Measurements from ENCODE around the gene PRKAB1.

The PRKAB1 gene

DNA sequence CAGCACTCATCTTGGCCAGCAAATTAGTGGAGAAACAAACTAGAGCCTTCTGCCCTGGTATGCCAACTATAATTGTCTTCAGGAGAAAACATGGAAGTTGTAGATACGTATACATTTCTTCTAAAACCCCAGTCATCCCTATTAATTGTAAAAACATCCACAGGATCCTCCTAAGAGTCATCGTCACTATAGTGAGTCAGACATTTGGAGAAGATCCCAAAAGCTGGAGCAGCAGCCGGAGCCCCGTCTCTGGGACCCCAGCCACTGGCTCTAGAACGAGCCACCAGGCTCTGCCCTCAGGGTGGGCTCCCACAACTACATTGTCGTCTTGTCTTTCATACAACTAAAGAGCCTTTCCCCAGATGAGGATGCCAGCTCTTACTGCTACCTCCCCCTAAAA is 15.5 kb downstream of the PRKAB1 start:
- DNase-seq (ENCODE audit: low read depth), result peak; percentile 35
- H3K4me3 ChIP-seq (replicated peaks; ENCODE audit: low read depth, low read length), result no peak overlapping the region
- TF ChIP-seq, protein P1, sequence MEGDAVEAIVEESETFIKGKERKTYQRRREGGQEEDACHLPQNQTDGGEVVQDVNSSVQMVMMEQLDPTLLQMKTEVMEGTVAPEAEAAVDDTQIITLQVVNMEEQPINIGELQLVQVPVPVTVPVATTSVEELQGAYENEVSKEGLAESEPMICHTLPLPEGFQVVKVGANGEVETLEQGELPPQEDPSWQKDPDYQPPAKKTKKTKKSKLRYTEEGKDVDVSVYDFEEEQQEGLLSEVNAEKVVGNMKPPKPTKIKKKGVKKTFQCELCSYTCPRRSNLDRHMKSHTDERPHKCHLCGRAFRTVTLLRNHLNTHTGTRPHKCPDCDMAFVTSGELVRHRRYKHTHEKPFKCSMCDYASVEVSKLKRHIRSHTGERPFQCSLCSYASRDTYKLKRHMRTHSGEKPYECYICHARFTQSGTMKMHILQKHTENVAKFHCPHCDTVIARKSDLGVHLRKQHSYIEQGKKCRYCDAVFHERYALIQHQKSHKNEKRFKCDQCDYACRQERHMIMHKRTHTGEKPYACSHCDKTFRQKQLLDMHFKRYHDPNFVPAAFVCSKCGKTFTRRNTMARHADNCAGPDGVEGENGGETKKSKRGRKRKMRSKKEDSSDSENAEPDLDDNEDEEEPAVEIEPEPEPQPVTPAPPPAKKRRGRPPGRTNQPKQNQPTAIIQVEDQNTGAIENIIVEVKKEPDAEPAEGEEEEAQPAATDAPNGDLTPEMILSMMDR (IDR thresholded peaks at IDR 0.05; ENCODE audit: low read length, missing control alignments), result no peak

DNA sequence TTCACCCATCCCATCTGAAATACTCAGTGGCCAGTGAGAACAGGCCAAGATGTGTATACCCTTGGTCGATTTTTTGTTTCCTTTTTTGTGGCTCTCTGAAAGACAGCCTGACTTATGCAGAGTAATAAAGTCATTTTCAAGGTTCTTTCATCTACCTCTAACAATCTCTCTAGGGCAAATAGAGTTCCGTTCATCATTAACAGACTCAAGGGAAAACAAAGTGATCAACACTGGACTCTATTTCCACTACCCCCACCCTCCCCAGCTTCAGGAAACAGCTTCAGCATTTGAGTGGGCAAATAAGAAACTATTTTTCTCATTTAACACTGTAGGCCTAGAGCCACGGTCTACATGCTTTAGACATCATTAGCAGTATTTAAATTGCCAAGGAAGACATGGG is 15.9 kb downstream of the PRKAB1 start:
- TF ChIP-seq, protein P1 (IDR thresholded peaks at IDR 0.05; ENCODE audit: low read length, missing control alignments), result no peak
- H3K4me3 ChIP-seq (replicated peaks; ENCODE audit: low read depth, low read length), result no peak overlapping the region
- no peak for DNase-seq (ENCODE audit: low read depth)

DNA sequence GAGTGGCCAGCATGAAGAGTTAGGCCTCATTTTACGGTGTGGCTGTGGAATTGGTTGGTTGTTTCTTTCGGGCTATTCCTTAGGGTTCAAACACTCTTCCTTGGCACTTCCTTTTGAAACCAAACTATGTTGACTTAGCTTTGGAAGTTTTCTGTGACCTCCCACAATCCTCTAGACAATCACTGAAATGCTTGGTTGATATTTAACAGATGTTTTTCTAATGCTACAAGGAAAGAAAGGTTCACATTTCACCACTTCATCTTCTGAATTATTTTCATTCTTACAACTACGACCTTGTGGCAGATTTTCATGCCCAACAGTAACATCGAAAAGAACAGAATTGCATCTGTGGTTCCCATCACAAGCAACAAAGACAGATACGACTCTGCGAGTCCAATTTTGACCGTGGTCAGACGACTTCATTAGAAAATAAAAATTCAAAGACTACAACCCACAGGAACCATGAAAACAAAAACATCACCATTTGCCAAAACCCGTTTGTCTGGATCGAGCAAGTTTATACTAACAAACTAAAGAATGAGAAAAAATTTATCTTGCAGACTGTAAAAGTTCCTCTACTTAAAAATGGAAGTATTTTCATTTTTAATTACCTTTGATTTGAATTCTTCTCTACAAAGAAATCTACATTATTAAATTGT is 16.9 kb downstream of the PRKAB1 start:
- TF ChIP-seq, protein P1 (IDR thresholded peaks at IDR 0.05; ENCODE audit: low read length, missing control alignments), result no peak
- H3K4me3 ChIP-seq (replicated peaks; ENCODE audit: low read depth, low read length), result no peak overlapping the region
- DNase-seq (ENCODE audit: low read depth), result no peak

DNA sequence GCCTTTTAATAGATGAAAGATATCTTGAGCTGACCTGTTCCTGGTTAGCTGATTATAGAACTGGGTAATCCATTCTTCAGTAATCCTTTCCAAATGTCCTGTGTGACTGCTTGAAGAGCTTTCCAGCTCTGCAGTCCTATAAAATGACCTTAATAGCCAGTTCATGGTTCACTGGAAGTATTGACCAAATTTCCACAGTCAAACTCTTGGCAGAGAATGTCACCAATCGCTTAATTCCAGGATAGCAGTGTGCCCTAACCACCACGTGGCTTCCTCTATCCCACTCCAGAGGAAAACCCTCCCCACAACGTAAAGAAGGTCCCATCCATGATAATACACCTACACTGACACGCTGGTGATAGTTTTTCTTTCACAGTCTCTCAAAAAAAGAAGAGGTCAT is 17.4 kb downstream of the PRKAB1 start:
- TF ChIP-seq, protein P1 (IDR thresholded peaks at IDR 0.05; ENCODE audit: low read length, missing control alignments), result no peak
- no peak for DNase-seq (ENCODE audit: low read depth)
- no peak overlapping the region for H3K4me3 ChIP-seq (replicated peaks; ENCODE audit: low read depth, low read length)

DNA sequence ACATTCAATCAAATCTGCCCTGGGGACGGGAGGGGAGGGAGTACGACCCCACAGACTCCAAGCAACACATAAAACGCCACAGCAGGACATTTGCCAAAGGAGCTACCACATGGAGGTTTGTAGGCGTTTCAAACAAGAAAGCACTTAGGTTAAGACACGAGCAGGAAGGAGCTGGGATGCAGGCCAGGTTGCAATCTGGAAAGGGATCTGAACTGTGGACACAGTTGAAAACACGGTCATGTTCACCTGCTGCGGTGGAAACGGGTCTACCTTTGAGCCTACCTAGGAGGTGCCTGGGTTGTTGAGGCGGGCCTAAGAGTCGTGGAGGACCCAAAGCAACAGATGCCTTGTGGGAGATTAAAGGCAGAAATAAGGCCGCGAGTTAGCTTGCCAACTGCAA is 18.4 kb downstream of the PRKAB1 start:
- TF ChIP-seq, protein P1 (IDR thresholded peaks at IDR 0.05; ENCODE audit: low read length, missing control alignments), result no peak
- no peak overlapping the region for H3K4me3 ChIP-seq (replicated peaks; ENCODE audit: low read depth, low read length)
- no peak for DNase-seq (ENCODE audit: low read depth)

DNA sequence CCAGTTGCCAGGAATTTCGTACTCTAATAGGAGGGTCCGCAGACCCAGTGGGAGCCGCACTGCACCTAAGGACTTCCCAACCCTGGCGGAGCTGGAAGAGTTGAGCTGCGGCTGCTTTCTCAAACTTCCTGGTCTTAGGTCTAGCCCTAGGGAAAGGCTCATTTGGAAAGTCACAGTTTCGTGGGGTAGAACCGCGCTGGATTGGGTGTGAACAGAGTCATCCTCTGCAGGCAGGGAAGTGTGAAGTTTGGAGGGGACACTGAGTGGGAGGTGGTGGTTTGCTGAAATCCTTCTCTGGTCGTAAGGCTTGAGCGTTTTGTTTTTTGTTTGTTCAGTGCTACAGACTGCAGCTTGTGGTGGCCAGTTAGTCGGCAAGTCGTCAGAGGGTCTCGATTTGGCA is 18.8 kb downstream of the PRKAB1 start:
- H3K4me3 ChIP-seq (replicated peaks; ENCODE audit: low read depth, low read length), result no peak overlapping the region
- TF ChIP-seq, protein P1 (IDR thresholded peaks at IDR 0.05; ENCODE audit: low read length, missing control alignments), result no peak
- DNase-seq (ENCODE audit: low read depth), result no peak

DNA sequence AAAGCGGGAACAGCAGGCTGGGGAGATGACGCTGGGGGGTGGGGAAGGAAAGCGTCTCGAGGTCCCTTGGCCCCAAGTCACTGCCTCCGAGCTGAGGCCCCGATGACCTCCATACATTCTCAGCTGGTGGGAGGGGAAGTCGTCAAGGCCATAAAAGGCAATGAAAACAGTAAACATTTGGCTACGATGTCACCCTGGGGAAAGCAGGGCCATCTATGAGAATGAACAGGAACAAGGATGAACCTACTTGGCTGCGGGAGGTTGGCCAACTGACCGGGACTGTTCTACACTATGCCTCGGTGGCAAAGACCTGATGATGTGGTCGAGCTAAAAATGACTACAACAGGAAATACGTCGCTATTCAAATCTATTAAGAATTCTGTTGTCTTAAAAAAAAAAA is 19.5 kb downstream of the PRKAB1 start:
- DNase-seq (ENCODE audit: low read depth), result no peak
- TF ChIP-seq, protein P1 (IDR thresholded peaks at IDR 0.05; ENCODE audit: low read length, missing control alignments), result no peak
- no peak overlapping the region for H3K4me3 ChIP-seq (replicated peaks; ENCODE audit: low read depth, low read length)
